Hepatocyte (in vitro differentiated cells): Measurements from ENCODE around the gene AKIP1. TPM values are rescaled to one million over a fixed set of nuclear protein-coding genes. Genes with fewer than 3 reads are reported as not detected.

Experiments used
- DNase-seq: peaks from one replicate; pipeline ENCODE4 v3.0.0-alpha.2; 2016; ENCODE audit warnings: low spot score
- H2AFZ ChIP-seq: fragments of 200-600 bp; sonication (generic); 2 replicates; pipeline ENCODE4 v1.6.0; 2016; ENCODE audit warnings: antibody characterized with exemption, mild to moderate bottlenecking
- H3K27ac ChIP-seq: fragments of 200-600 bp; sonication (generic); 2 replicates; pipeline ENCODE4 v1.5.1; 2016; ENCODE audit warnings: mild to moderate bottlenecking
- H3K27me3 ChIP-seq: fragments of 200-600 bp; sonication (generic); 2 replicates; pipeline ENCODE4 v1.6.1; 2016
- H3K36me3 ChIP-seq: fragments of 200-600 bp; sonication (generic); replicated peaks from 2 replicates; pipeline ENCODE4 v1.5.1; 2016; ENCODE audit warnings: low read depth; ENCODE audit not compliant: insufficient read depth
- H3K4me1 ChIP-seq: fragments of 200-600 bp; sonication (generic); 2 replicates; pipeline ENCODE4 v1.5.1; 2016; ENCODE audit warnings: mild to moderate bottlenecking, moderate library complexity; ENCODE audit not compliant: insufficient read depth
- H3K4me2 ChIP-seq: fragments of 200-600 bp; sonication (generic); 2 replicates; pipeline ENCODE4 v1.6.0; 2016
- H3K4me3 ChIP-seq: fragments of 200-600 bp; sonication (generic); 2 replicates; pipeline ENCODE4 v1.5.1; 2016; ENCODE audit warnings: mild to moderate bottlenecking
- H3K79me2 ChIP-seq: fragments of 200-600 bp; sonication (generic); 2 replicates; pipeline ENCODE4 v1.6.0; 2017; ENCODE audit warnings: mild to moderate bottlenecking
- H3K9me2 ChIP-seq: fragments of 200-600 bp; sonication (generic); replicated peaks from 2 replicates; pipeline ENCODE4 v1.6.0; 2017; ENCODE audit warnings: mild to moderate bottlenecking; ENCODE audit not compliant: insufficient read depth
- H3K9me3 ChIP-seq: fragments of 200-600 bp; sonication (generic); 2 replicates; pipeline ENCODE4 v1.5.1; 2016; ENCODE audit warnings: low read depth, mild to moderate bottlenecking
- H4K20me1 ChIP-seq: fragments of 200-600 bp; sonication (generic); 2 replicates; pipeline ENCODE4 v1.6.0; 2016; ENCODE audit warnings: mild to moderate bottlenecking; ENCODE audit not compliant: insufficient read depth, poor library complexity, severe bottlenecking
- EZH2 ChIP-seq: fragments of 200-600 bp; sonication (generic); IDR thresholded peaks from 2 replicates; pipeline ENCODE4 v1.6.1; 2016; ENCODE audit warnings: antibody characterized with exemption, mild to moderate bottlenecking, borderline replicate concordance
- EZH2phosphoT487 ChIP-seq: fragments of 200-600 bp; sonication (generic); IDR thresholded peaks from one replicate; pipeline ENCODE4 v1.6.1; 2018; ENCODE audit warnings: antibody characterized with exemption, mild to moderate bottlenecking, low read depth, moderate library complexity; ENCODE audit not compliant: unreplicated experiment, severe bottlenecking
- WGBS: methylation state at CpG from one replicate; pipeline ENCODE4 v1.1.6; 2016; ENCODE audit warnings: low lambda C conversion rate; ENCODE audit errors: missing lambda C conversion rate; 5-methylcytosine and 5-hydroxymethylcytosine counted together
- polyA plus RNA-seq: library from polyadenylated mRNA; unstranded; fragments of >200 nt; fragmentation: Nextera tagmentation; extraction: Ambion mirVana; gene quantifications from 2 replicates; pipeline ENCODE4 v1.2.1, GENCODE V29; 2016
- small RNA-seq: library from RNA; depleted of rRNA; stranded (forward); fragments of <200 nt; gene quantifications from one replicate; pipeline ENCODE3, GENCODE V24; 2014
- total RNA-seq: library from RNA; depleted of rRNA; stranded (reverse); fragments of >200 nt; gene quantifications from 2 replicates; pipeline ENCODE4 v1.2.3, GENCODE V29; 2014
- TF ChIP-seq, protein P1 (sequence below): fragments of 200-600 bp; sonication (generic); IDR thresholded peaks from 2 replicates; pipeline ENCODE4 v1.5.1; 2016; ENCODE audit warnings: antibody characterized with exemption, mild to moderate bottlenecking; ENCODE audit not compliant: poor library complexity

Gene AKIP1
- total and polyA plus RNA-seq, 2 experiments from 2014 or later: 31.3 to 32.2 TPM

DNA sequence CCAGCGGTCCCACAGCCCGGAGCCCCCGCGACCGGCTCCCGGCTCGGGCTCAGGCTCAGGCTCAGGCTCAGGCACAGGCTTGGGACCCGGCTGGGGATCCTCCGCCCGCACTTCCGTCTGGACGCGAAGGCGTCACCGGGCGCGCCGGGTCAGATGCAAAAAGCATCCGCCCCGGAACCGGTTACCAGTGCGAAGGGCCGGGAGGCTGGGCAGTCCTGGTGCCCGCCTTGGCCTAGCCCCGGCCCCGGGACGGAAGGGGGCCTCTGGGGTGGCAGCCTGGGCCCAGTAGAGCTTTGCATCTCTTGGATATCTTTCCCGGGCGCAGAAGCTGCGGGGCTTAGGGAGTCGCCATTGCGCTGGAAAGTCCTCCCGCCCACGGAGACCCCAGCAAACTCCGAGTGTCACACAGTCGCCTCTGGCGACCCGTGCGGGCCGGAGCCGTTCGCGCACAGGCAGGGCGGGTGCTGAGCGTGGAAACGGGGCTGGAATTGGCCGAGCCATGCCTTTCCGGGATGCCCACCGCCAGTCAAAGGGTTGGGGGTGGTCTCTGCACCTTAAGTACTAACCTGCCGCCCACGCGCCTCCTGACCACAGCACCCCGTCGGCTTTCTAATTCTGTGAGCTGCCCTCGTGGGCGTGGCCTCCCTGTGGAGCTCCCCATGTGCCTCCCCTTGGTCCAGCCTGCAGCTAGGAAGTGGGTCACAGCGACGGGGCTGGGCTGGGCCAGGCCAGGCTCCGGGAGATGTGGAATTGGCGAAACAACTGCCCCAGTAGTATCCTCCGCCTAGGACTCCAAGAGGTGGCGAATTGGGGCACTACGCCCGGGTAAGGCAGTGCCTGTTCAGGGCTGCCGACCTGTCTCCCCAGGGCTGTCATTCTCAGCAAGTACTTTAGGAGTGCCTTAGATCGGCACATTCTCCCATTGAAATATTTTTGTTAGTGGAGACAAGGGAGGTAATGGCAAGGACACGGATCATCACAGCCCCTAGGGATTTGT lies 53.6 kb downstream of the AKIP1 start, which contains the start of gene TMEM9B:
TMEM9B (minus strand) TSS at position 119 of the 997 bp plus-strand sequence. CDS start 129 bp downstream, outside the sequence.
- no peaks in the 10 kb centered on the region for H3K9me2 ChIP-seq
- H4K20me1 ChIP-seq: no peaks in the 10 kb centered on the region
- H3K27me3 ChIP-seq: no peaks in the 10 kb centered on the region
- H2AFZ ChIP-seq: peak within 1 kb of the TSS; percentile 92
- peak within 1 kb of the TSS; percentile 94 for H3K4me3 ChIP-seq
- H3K4me2 ChIP-seq: peak within 1 kb of the TSS; percentile 86
- H3K79me2 ChIP-seq: peaks cover 35% of the 10 kb centered on the region
- no peaks in the 10 kb centered on the region for H3K9me3 ChIP-seq
- TF ChIP-seq EZH2phosphoT487 (no peak), EZH2 (no peak)
- TF ChIP-seq, protein P1, sequence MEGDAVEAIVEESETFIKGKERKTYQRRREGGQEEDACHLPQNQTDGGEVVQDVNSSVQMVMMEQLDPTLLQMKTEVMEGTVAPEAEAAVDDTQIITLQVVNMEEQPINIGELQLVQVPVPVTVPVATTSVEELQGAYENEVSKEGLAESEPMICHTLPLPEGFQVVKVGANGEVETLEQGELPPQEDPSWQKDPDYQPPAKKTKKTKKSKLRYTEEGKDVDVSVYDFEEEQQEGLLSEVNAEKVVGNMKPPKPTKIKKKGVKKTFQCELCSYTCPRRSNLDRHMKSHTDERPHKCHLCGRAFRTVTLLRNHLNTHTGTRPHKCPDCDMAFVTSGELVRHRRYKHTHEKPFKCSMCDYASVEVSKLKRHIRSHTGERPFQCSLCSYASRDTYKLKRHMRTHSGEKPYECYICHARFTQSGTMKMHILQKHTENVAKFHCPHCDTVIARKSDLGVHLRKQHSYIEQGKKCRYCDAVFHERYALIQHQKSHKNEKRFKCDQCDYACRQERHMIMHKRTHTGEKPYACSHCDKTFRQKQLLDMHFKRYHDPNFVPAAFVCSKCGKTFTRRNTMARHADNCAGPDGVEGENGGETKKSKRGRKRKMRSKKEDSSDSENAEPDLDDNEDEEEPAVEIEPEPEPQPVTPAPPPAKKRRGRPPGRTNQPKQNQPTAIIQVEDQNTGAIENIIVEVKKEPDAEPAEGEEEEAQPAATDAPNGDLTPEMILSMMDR: no peak
- WGBS: 2% methylated on average over 66 of the region's 67 CpGs
- peak; percentile 95 for DNase-seq
- peaks cover 4% of the 10 kb centered on the region for H3K4me1 ChIP-seq
- no peaks in the 10 kb centered on the region for H3K36me3 ChIP-seq
- peak within 1 kb of the TSS; percentile 97 for H3K27ac ChIP-seq

DNA sequence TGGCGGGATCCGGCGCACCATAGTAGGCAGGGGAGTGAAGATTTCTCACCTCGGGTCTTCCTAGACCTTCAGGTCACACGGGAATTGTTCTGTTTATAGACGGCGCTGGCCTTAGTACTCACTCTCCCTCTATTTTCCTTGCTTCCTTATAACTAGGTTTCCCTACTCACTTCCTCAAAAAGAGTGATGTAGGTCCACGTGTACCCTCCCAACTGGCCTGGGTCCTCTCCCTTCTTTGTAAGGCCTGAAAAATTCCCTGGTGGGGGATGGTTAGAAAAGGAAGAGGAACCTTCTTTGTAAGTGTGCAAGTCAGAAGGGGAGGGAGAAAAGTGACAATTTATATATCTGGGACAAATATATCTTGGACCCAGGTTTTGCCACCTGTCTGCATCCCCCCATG lies 56.2 kb downstream of the AKIP1 start:
- Histone ChIP-seq H3K4me2 (no peak overlapping the region), H3K79me2 (peaks cover 17% of the 10 kb centered on the region), H3K36me3 (no peaks in the 10 kb centered on the region), H3K4me1 (peaks cover 4% of the 10 kb centered on the region), H3K9me3 (no peaks in the 10 kb centered on the region), H4K20me1 (no peaks in the 10 kb centered on the region), H3K9me2 (no peaks in the 10 kb centered on the region), H2AFZ (no peak overlapping the region), H3K4me3 (no peak overlapping the region), H3K27ac (no peak overlapping the region), H3K27me3 (no peaks in the 10 kb centered on the region)
- WGBS: 95% methylated on average over 8 of the region's 8 CpGs
- TF ChIP-seq, protein P1: no peak
- TF ChIP-seq EZH2: no peak
- no peak for TF ChIP-seq EZH2phosphoT487
- no peak for DNase-seq

Small RNA genes lying within 50 kb of the gene (small RNA-seq; reads per million reads assigned to genes)
- gene RF00019: not detected

Other genes with a start within 250 kb of the AKIP1 start
- gene TRIM66, start 228.5 kb upstream of the AKIP1 start, total RNA-seq: 1.2 and 4.7 TPM in 2 replicates
- 1.4 and 2.1 TPM in 2 replicates for gene TRIM66, start 228.5 kb upstream of the AKIP1 start, polyA plus RNA-seq
- 818 and 854 TPM in 2 replicates for gene RPL27A, start 228.4 kb upstream of the AKIP1 start, total RNA-seq
- 803 and 849 TPM in 2 replicates for gene RPL27A, start 228.4 kb upstream of the AKIP1 start, polyA plus RNA-seq
- 0.08 TPM in 1 of 2 replicates, not detected in the other for gene C11orf16, start 21.8 kb downstream of the AKIP1 start, total RNA-seq
- not detected in 2 replicates for gene C11orf16, start 21.8 kb downstream of the AKIP1 start, polyA plus RNA-seq
- gene ASCL3, start 31.8 kb downstream of the AKIP1 start, total RNA-seq: not detected in 2 replicates
- not detected in 2 replicates for gene ASCL3, start 31.8 kb downstream of the AKIP1 start, polyA plus RNA-seq
- gene TMEM9B, start 53.3 kb downstream of the AKIP1 start, total RNA-seq: 47.4 and 47.7 TPM in 2 replicates
- 64.9 and 69.6 TPM in 2 replicates for gene TMEM9B, start 53.3 kb downstream of the AKIP1 start, polyA plus RNA-seq
- gene NRIP3, start 92.8 kb downstream of the AKIP1 start, total RNA-seq: 2.4 and 3.2 TPM in 2 replicates
- gene NRIP3, start 92.8 kb downstream of the AKIP1 start, polyA plus RNA-seq: 2.2 and 2.9 TPM in 2 replicates
- 8.6 and 14.2 TPM in 2 replicates for gene SCUBE2, start 180.4 kb downstream of the AKIP1 start, total RNA-seq
- 8.9 and 13.9 TPM in 2 replicates for gene SCUBE2, start 180.4 kb downstream of the AKIP1 start, polyA plus RNA-seq